Heart left ventricle (tissue), 16 donors: ENCODE results near the gene SAPCD1. TPM values are rescaled to one million over a fixed set of nuclear protein-coding genes. Genes with fewer than 3 reads are reported as not detected.

Experiments used
- ATAC-seq, 4 donors: fragments of 200-7000 bp; cut with Tn5 transposase; one replicate each; pipeline ENCODE4 v1.9.1; 2020 to 2022; ENCODE audit warnings: moderate library complexity in 4 of 4, mild to moderate bottlenecking in 3 of 4, moderate number of reproducible peaks in 1 of 4
- DNase-seq, 5 donors: peaks; one replicate each; pipeline ENCODE4 v3.0.0-alpha.2; 2020
- H3K27ac ChIP-seq, 12 donors: fragments of 200-600 bp; sonication (generic) in 4 of 12; one replicate each; pipeline versions ENCODE4 v1.5.0 to v1.8.0; 2016 to 2022; ENCODE audit warnings: mild to moderate bottlenecking in 2 of 12
- H3K27me3 ChIP-seq, 9 donors: fragments of 200-600 bp; sonication (generic) in 2 of 9; one replicate each; pipeline versions ENCODE4 v1.5.1 to v1.8.0; 2016 to 2022; ENCODE audit warnings: mild to moderate bottlenecking in 3 of 9
- H3K36me3 ChIP-seq, 9 donors: fragments of 200-600 bp; sonication (generic) in 2 of 9; one replicate each; pipeline versions ENCODE4 v1.5.0 to v1.8.0; 2018 to 2022; ENCODE audit warnings: mild to moderate bottlenecking in 2 of 9
- H3K4me1 ChIP-seq, 12 donors: fragments of 200-600 bp; sonication (generic) in 4 of 12; one replicate each; pipeline versions ENCODE4 v1.5.0 to v1.8.0; 2016 to 2022; ENCODE audit warnings: mild to moderate bottlenecking in 3 of 12
- H3K4me3 ChIP-seq, 12 donors: fragments of 200-600 bp; sonication (generic) in 4 of 12; one replicate each; pipeline versions ENCODE4 v1.5.0 to v1.8.0; 2017 to 2022; ENCODE audit warnings: mild to moderate bottlenecking in 9 of 12, moderate library complexity in 4 of 12
- H3K9me3 ChIP-seq, 12 donors: fragments of 200-600 bp; sonication (generic) in 4 of 12; one replicate each; pipeline versions ENCODE4 v1.5.0 to v1.8.0; 2016 to 2022; ENCODE audit warnings: mild to moderate bottlenecking in 1 of 12
- CTCF ChIP-seq, 12 donors: fragments of 200-600 bp; sonication (generic) in 4 of 12; IDR thresholded peaks; one replicate each; pipeline versions ENCODE4 v1.5.0 to v1.8.0; 2018 to 2022; ENCODE audit warnings: antibody characterized with exemption in 12 of 12, mild to moderate bottlenecking in 5 of 12
- POLR2A ChIP-seq, 2 donors: fragments of 450-650 bp; IDR thresholded peaks; one replicate each; pipeline ENCODE4 v1.6.1; 2017; ENCODE audit warnings: antibody characterized with exemption in 2 of 2, mild to moderate bottlenecking in 2 of 2, moderate library complexity in 2 of 2
- WGBS, 4 donors: extraction: QIAGEN DNeasy Blood & Tissue Kit in 2 of 4; methylation state at CpG; one replicate each; pipeline versions ENCODE4 v1.1.5 to v1.1.7; 2013 to 2018; 5-methylcytosine and 5-hydroxymethylcytosine counted together
- intact Hi-C, 10 donors: fragments of 100-400 bp; cut with DNase I; formaldehyde crosslinking; loops; one replicate each; pipeline versions ENCODE4 v1.11.1 to v1.14.2; 2022
- polyA plus RNA-seq, 2 donors: library from polyadenylated mRNA; stranded (reverse); fragments of 200-250 nt; gene quantifications; one replicate each; pipeline ENCODE4 v1.2.3, GENCODE V29; 2013
- total RNA-seq, 9 donors: library from RNA; depleted of rRNA in 2 of 9; stranded (reverse); fragments of >200 nt in 2 of 9; fragmentation: NEBNext Ultra II Directional in 3 of 9; extraction: Animal tissue kit (Norgen Biotek cat#: 25700) in 3 of 9; gene quantifications; one replicate each; pipeline versions ENCODE4 v1.1.0 to v1.2.4, GENCODE V29; 2016 to 2023
- donor health status: ischemic (EF 13 %, LVEDD 7.1; RV severe dilation, severe dysfunction).
- donor health status: healthy with polysubstance abuse.
- donor health status: DM: no; HTN: yes; CAD: no.
- donor health status: DM: no; HTN: no; CAD: no.
- donor health status: ischemic (EF 25% LVEDD 6.9; RV normal size, moderate dysfunction).
- donor health status: ischemic (EF 25% LVEDD 5.7; RV mildly dilated, moderate dysfunction).
- donor health status: healthy.
- donor health status: DM: yes; HTN: yes; CAD: no.
- donor health status: ischemic (EF 35%, LVEDD 5.7; RV mildly dilated, moderate dysfunction).
- donor health status: nonischemic (EF 11% LVEDD 7.7; RV severe dilation, severe dysfunction).
- donor health status: DM: yes; HTN: yes; CAD: no.
- donor health status: PGD.
- donor health status: ischemic (EF 29% LVEDD 5.4; RV normal size, mild dysfunction).
- donor health status: nonischemic (EF 23%, LVEDD 6.1; RV moderate dilation, normal function).

SAPCD1 gene
- total and polyA plus RNA-seq, 11 donors: 0.35 to 1.5 (median 0.73) TPM; not detected in 6

- intact Hi-C loops: loop anchor here in 9 of 10 donors (2.0 to 10.0 kb wide), 5 partner anchors 29 to 91 kb away; partner anchors contain the start of gene LY6G5C (in 2 of the 9)
- TF ChIP-seq CTCF (IDR thresholded peaks at IDR 0.05) (no peak), POLR2A (IDR thresholded peaks at IDR 0.05) (no peak)
- ATAC-seq: no peak
- Histone ChIP-seq H3K36me3 (peaks cover 0 to 3% (median 0%) of the 10 kb centered on the region in 9 donors), H3K4me3 (no peak overlapping the region), H3K4me1 (peaks cover 0 to 40% (median 7%) of the 10 kb centered on the region in 12 donors), H3K27me3 (no peaks in the 10 kb centered on the region), H3K9me3 (no peaks in the 10 kb centered on the region), H3K27ac (no peak overlapping the region)
- WGBS, 4 donors: 73 to 86% (median 79%) methylated on average over 4 of the region's 4 CpGs
- DNase-seq: no peak
Observed at GRCh38 chr6:31771992-31772358, 9.5 kb downstream of the SAPCD1 start.

- ATAC-seq: no peak
Observed at GRCh38 chr6:31775184-31775583, 12.7 kb downstream of the SAPCD1 start.

GRCh38 chr6:31775633-31776484, 13.4 kb downstream of the SAPCD1 start:
- TF ChIP-seq CTCF (IDR thresholded peaks at IDR 0.05) (no peak), POLR2A (IDR thresholded peaks at IDR 0.05) (no peak)

More at GRCh38 chr6:31775184-31775583, 12.7 kb downstream of the SAPCD1 start:
- no peaks in the 10 kb centered on the region for H3K27me3 ChIP-seq
- no peak overlapping the region for H3K27ac ChIP-seq
- peaks cover 0 to 24% (median 15%) of the 10 kb centered on the region in 9 donors for H3K36me3 ChIP-seq
- peaks cover 0 to 22% (median 13%) of the 10 kb centered on the region in 12 donors for H3K4me1 ChIP-seq
- intact Hi-C loops: loop anchor here in 4 of 10 donors (2.0 to 10.0 kb wide), 4 partner anchors 33 to 93 kb away; partner anchors contain the start of genes LY6G5C (in 1 of the 4) and MSH5 (in 1 of the 4)
- TF ChIP-seq POLR2A (IDR thresholded peaks at IDR 0.05) (no peak), CTCF (IDR thresholded peaks at IDR 0.05) (no peak)
- DNase-seq: no peak
- H3K4me3 ChIP-seq: no peak overlapping the region
- no peaks in the 10 kb centered on the region for H3K9me3 ChIP-seq
- WGBS, 4 donors: 70 to 85% (median 80%) methylated on average over 4 of the region's 4 CpGs

GRCh38 chr6:31776485-31776988, 14.1 kb downstream of the SAPCD1 start:
- intact Hi-C loops: loop anchor here in 3 of 10 donors (5.0 to 10.0 kb wide), 3 partner anchors 34 to 94 kb away; partner anchors contain the start of genes LY6G5C (in 1 of the 3) and MSH5 (in 1 of the 3)
- ATAC-seq: no peak

More at GRCh38 chr6:31775633-31776484, 13.4 kb downstream of the SAPCD1 start:
- ATAC-seq (no peak), DNase-seq (no peak)
- H3K9me3 ChIP-seq: no peaks in the 10 kb centered on the region
- no peaks in the 10 kb centered on the region for H3K27me3 ChIP-seq
- H3K36me3 ChIP-seq: peaks cover 0 to 31% (median 22%) of the 10 kb centered on the region in 9 donors
- 80 to 90% (median 88%) methylated on average over 13 to 32 of the region's 32 CpGs for WGBS, 4 donors
- H3K27ac ChIP-seq: peak overlapping the region in 7 of 12 donors; percentile 64 to 85 (median 83)
- intact Hi-C loops: loop anchor here in 4 of 10 donors (2.0 to 10.0 kb wide), 4 partner anchors 34 to 94 kb away; partner anchors contain the start of genes LY6G5C (in 1 of the 4) and MSH5 (in 1 of the 4)
- H3K4me1 ChIP-seq: peaks cover 0 to 22% (median 13%) of the 10 kb centered on the region in 12 donors
- peak overlapping the region in 1 of 12 donors; percentile 48 for H3K4me3 ChIP-seq

More at GRCh38 chr6:31776485-31776988, 14.1 kb downstream of the SAPCD1 start:
- no peaks in the 10 kb centered on the region for H3K27me3 ChIP-seq
- no peaks in the 10 kb centered on the region for H3K9me3 ChIP-seq
- H3K4me3 ChIP-seq: peak overlapping the region in 10 of 12 donors; percentile 13 to 49 (median 38)
- peaks cover 0 to 38% (median 29%) of the 10 kb centered on the region in 9 donors for H3K36me3 ChIP-seq
- TF ChIP-seq CTCF (IDR thresholded peaks at IDR 0.05): no peak
- no peak for TF ChIP-seq POLR2A (IDR thresholded peaks at IDR 0.05)
- WGBS, 4 donors: 36 to 48% (median 39%) methylated on average over 11 to 14 of the region's 14 CpGs
- H3K4me1 ChIP-seq: peaks cover 0 to 22% (median 13%) of the 10 kb centered on the region in 12 donors
- no peak for DNase-seq
- H3K27ac ChIP-seq: peak overlapping the region in 11 of 12 donors; percentile 38 to 85 (median 79)
